ENCODE measurements around the gene DYNC2LI1. TPM values are rescaled to one million over a fixed set of nuclear protein-coding genes. Genes with fewer than 3 reads are reported as not detected.

The DYNC2LI1 gene
- polyA plus RNA-seq (2011; rRNA removed) (33.5 and 44.3 TPM in 2 replicates), polyA plus RNA-seq (2017; fragmentation: RNase III; extraction: RNeasy Plus Mini Kit Qiagen cat#74134 plus additional on column Dnase treatment) (22.2 to 28.2 TPM (median 23.7 TPM) in 3 replicates), polyA minus RNA-seq (2011; rRNA and poly(A)+ RNA removed) (6.5 and 6.7 TPM in 2 replicates)
- 7.9 and 8.8 TPM in 2 replicates for polyA plus RNA-seq (2012; cell fraction: cytosol; rRNA removed)
- polyA plus RNA-seq (2012; cell fraction: nucleus; rRNA removed): 3.1 and 5.9 TPM in 2 replicates

GRCh38 chr2:43773876-43774613 lies at the start of gene DYNC2LI1:
Gene DYNC2LI1 (plus strand): TSS chr2:43774039. CDS start chr2:43774139, 100 bp downstream.
- Histone ChIP-seq H3K4me1 (peaks cover 6% of the 10 kb centered on the region; the same call in 1 of the 3 replicates), H3K27ac (peak within 1 kb of the TSS; percentile 75 to 81), H3K4me3 (peak within 1 kb of the TSS; percentile 65), H3K9me3 (no peaks in the 10 kb centered on the region), H3K4me2 (peak within 1 kb of the TSS; percentile 84)
- ATAC-seq (peak; percentile 99 to 100), DNase-seq (ENCODE audit: low read depth in 1 of 2, low spot score in 1 of 2) (peak; percentile 94 to 96), FAIRE-seq (peak; percentile 94)
- CTCF ChIA-PET: interaction anchor here (0.6 to 3.3 kb wide), 7 partner anchors 9 to 169 kb away, joined by 3 to 14 read pairs (median 3); no protein-coding TSS in a partner anchor
- WGBS (ENCODE audit: missing lambda C conversion rate): under 1% methylated on average over 31 of the region's 31 CpGs
- POLR2A ChIA-PET: interaction anchor here (0.6 to 1.7 kb wide), 5 partner anchors 9 to 178 kb away, joined by 3 to 8 read pairs (median 4); partner anchors contain the start of genes C1GALT1C1L, PLEKHH2 and THADA
- TF ChIP-seq JUN (IDR thresholded peaks at IDR 0.05) (peak in 1 of 2 experiments; percentile 65; a peak in 2 of 5 replicates), TFCP2L1 (CRISPR knock-in tag; IDR thresholded peaks at IDR 0.05) (no peak), PBX3 (IDR thresholded peaks at IDR 0.05) (no peak; the same call in 1 of the 2 replicates), E2F6 (IDR thresholded peaks at IDR 0.05; ENCODE audit: borderline replicate concordance, low read depth) (peak; percentile 41; the same call in 1 of the 2 replicates), MAX (IDR thresholded peaks at IDR 0.05) (peak; percentile 71; the same call in 1 of the 2 replicates), FOSB (CRISPR knock-in tag; IDR thresholded peaks at IDR 0.05) (no peak), POLR2A (IDR thresholded peaks at IDR 0.05; ENCODE audit: low read length) (peak; percentile 82), PHF8 (IDR thresholded peaks at IDR 0.05; ENCODE audit: borderline replicate concordance, low read depth) (peak; percentile 86), HMGXB4 (CRISPR knock-in tag; IDR thresholded peaks at IDR 0.05; ENCODE audit: borderline replicate concordance) (no peak), BHLHE40 (IDR thresholded peaks at IDR 0.05; ENCODE audit: low read depth, low read length) (no peak), HES2 (IDR thresholded peaks at IDR 0.05) (no peak), HOXB5 (CRISPR knock-in tag; IDR thresholded peaks at IDR 0.05) (no peak), FOSL2 (IDR thresholded peaks at IDR 0.05) (no peak), FOSL2 (CRISPR knock-in tag; IDR thresholded peaks at IDR 0.05) (no peak), SMC3 (IDR thresholded peaks at IDR 0.05) (peak; percentile 30; the same call in 2 of the 3 replicates), CHD4 (IDR thresholded peaks at IDR 0.05; ENCODE audit: borderline replicate concordance) (no peak), BCL3 (IDR thresholded peaks at IDR 0.05) (peak; percentile 77; the same call in 1 of the 3 replicates), TP53 (CRISPR knock-in tag; IDR thresholded peaks at IDR 0.05) (no peak), HOXA7 (CRISPR knock-in tag; IDR thresholded peaks at IDR 0.05) (no peak)

Measured in A549 (cell line).